GM10266 (cell line): ENCODE measurements around the gene ITGA6.

Source experiments
- DNase-seq: peaks from one replicate; pipeline ENCODE4 v3.0.0; 2012; ENCODE audit errors: extremely low spot score
- CTCF ChIP-seq: IDR thresholded peaks from 2 replicates; pipeline ENCODE4 v1.5.1; 2012; ENCODE audit warnings: mild to moderate bottlenecking, low read depth; ENCODE audit not compliant: control insufficient read depth, insufficient read depth; ENCODE audit errors: missing control alignments

ITGA6 gene

GRCh38 chr2:172395503-172395902, 31.9 kb upstream of the ITGA6 start:
- DNase-seq: no peak
- TF ChIP-seq CTCF: no peak

- TF ChIP-seq CTCF: no peak
- DNase-seq: no peak
These were observed 30.1 kb upstream of the ITGA6 start for GRCh38 chr2:172397148-172397834.

- DNase-seq: no peak
- TF ChIP-seq CTCF: no peak
These were observed 28.9 kb upstream of the ITGA6 start for GRCh38 chr2:172398440-172398839.

GRCh38 chr2:172399765-172400164, 27.6 kb upstream of the ITGA6 start:
- no peak for DNase-seq
- TF ChIP-seq CTCF: no peak

- no peak for TF ChIP-seq CTCF
- no peak for DNase-seq
These were observed 25.2 kb upstream of the ITGA6 start for GRCh38 chr2:172402198-172402597.

- no peak for TF ChIP-seq CTCF
- no peak for DNase-seq
These were observed 24.0 kb upstream of the ITGA6 start for GRCh38 chr2:172403402-172403801.

GRCh38 chr2:172403881-172404468, 23.4 kb upstream of the ITGA6 start:
- no peak for DNase-seq
- TF ChIP-seq CTCF: no peak
